T-helper 2 cell (primary cell): ENCODE results near the gene ZCCHC24.

Source experiments
- DNase-seq, 5 experiments: peaks; one replicate each; pipeline versions ENCODE4 v3.0.0 to v3.0.0-alpha.2; 2012 to 2022

The ZCCHC24 gene

GRCh38 chr10:79380946-79381721 lies 64.3 kb downstream of the ZCCHC24 start:
- no peak for DNase-seq

GRCh38 chr10:79380125-79380945 lies 65.1 kb downstream of the ZCCHC24 start:
- DNase-seq, result no peak

- DNase-seq, result no peak
Observed at GRCh38 chr10:79379512-79380124, 65.8 kb downstream of the ZCCHC24 start.

GRCh38 chr10:79378647-79379511 lies 66.5 kb downstream of the ZCCHC24 start:
- no peak for DNase-seq

GRCh38 chr10:79378383-79378646 lies 67.1 kb downstream of the ZCCHC24 start:
- DNase-seq, result no peak

GRCh38 chr10:79377557-79378382 lies 67.7 kb downstream of the ZCCHC24 start:
- DNase-seq, result no peak

- no peak for DNase-seq
Observed at GRCh38 chr10:79376751-79377556, 68.5 kb downstream of the ZCCHC24 start.

GRCh38 chr10:79376078-79376628 lies 69.3 kb downstream of the ZCCHC24 start:
- no peak for DNase-seq

GRCh38 chr10:79375321-79376077 lies 69.9 kb downstream of the ZCCHC24 start:
- no peak for DNase-seq

GRCh38 chr10:79374312-79375191 lies 70.9 kb downstream of the ZCCHC24 start:
- DNase-seq, result peak; percentile 36 to 70 (median 65)

GRCh38 chr10:79372871-79373270 lies 72.6 kb downstream of the ZCCHC24 start:
- DNase-seq, result no peak

- DNase-seq, result peak in 1 of 5 experiments; percentile 83
Observed at GRCh38 chr10:79367426-79368189, 77.8 kb downstream of the ZCCHC24 start.

GRCh38 chr10:79361726-79362397 lies 83.6 kb downstream of the ZCCHC24 start:
- peak in 1 of 5 experiments; percentile 79 for DNase-seq

GRCh38 chr10:79360499-79361342 lies 84.7 kb downstream of the ZCCHC24 start:
- DNase-seq, result no peak

- DNase-seq, result no peak
Observed at GRCh38 chr10:79359816-79360498, 85.5 kb downstream of the ZCCHC24 start.

GRCh38 chr10:79358811-79359210 lies 86.6 kb downstream of the ZCCHC24 start:
- no peak for DNase-seq
